GM12878 (cell line): ENCODE measurements around the gene ABCA4.

ENCODE experiments used
- BHLHE40 ChIP-seq, 2 experiments: fragments of 450-650 bp in 1 of 2; IDR thresholded peaks; 2 replicates each; pipeline ENCODE4 v1.6.1; 2011 to 2017; ENCODE audit warnings: low read depth in 2 of 2, borderline replicate concordance in 1 of 2, improper control_type of control experiment in 1 of 2, low read length in 1 of 2, mild to moderate bottlenecking in 1 of 2
- CHD2 ChIP-seq: IDR thresholded peaks from 2 replicates; pipeline ENCODE4 v1.6.1; 2011; ENCODE audit warnings: low read depth, low read length, improper control_type of control experiment, borderline replicate concordance
- EZH2 ChIP-seq: IDR thresholded peaks from 2 replicates; pipeline ENCODE4 v1.6.1; 2012; ENCODE audit warnings: low read depth, mild to moderate bottlenecking, control low read depth, inconsistent platforms, low read length, borderline replicate concordance; ENCODE audit not compliant: control insufficient read depth
- HDAC2 ChIP-seq: fragments of 200-600 bp; sonication (generic); IDR thresholded peaks from 2 replicates; pipeline ENCODE4 v1.6.1; 2017
- MLLT1 ChIP-seq: fragments of 450-650 bp; IDR thresholded peaks from 2 replicates; pipeline ENCODE4 v1.6.1; 2016; ENCODE audit warnings: mild to moderate bottlenecking
- NR2F1 ChIP-seq: fragments of 450-650 bp; conservative IDR thresholded peaks from 2 replicates; pipeline ENCODE4 v1.6.1; 2017; ENCODE audit warnings: mild to moderate bottlenecking
- PKNOX1 ChIP-seq: fragments of 450-650 bp; IDR thresholded peaks from 2 replicates; pipeline ENCODE4 v1.6.1; 2016; ENCODE audit warnings: mild to moderate bottlenecking
- POLR2A ChIP-seq: IDR thresholded peaks from 2 replicates; pipeline ENCODE4 v1.6.1; 2011; ENCODE audit warnings: low read depth, mild to moderate bottlenecking, low read length
- POLR2AphosphoS5 ChIP-seq: IDR thresholded peaks from 2 replicates; pipeline ENCODE4 v1.6.1; 2011; ENCODE audit warnings: mild to moderate bottlenecking, low read length, inconsistent platforms
- SMC3 ChIP-seq: IDR thresholded peaks from 2 replicates; pipeline ENCODE4 v1.6.1; 2011; ENCODE audit warnings: low read length, improper control_type of control experiment, borderline replicate concordance
- ZBTB33 ChIP-seq: fragments of 450-650 bp; IDR thresholded peaks from 2 replicates; pipeline ENCODE4 v1.6.1; 2017; ENCODE audit warnings: mild to moderate bottlenecking

- no peak for TF ChIP-seq CHD2
- no peak for TF ChIP-seq EZH2
- no peak for TF ChIP-seq POLR2A
- no peak for TF ChIP-seq HDAC2
- no peak for TF ChIP-seq BHLHE40 (IDR thresholded peaks at IDR 0.05; ENCODE audit: borderline replicate concordance in 1 of 2, low read depth in 2 of 2, low read length in 1 of 2)
- TF ChIP-seq ZBTB33, result no peak
- TF ChIP-seq POLR2AphosphoS5, result no peak
- TF ChIP-seq SMC3, result no peak
- TF ChIP-seq PKNOX1, result no peak
- TF ChIP-seq NR2F1, result no peak
- no peak for TF ChIP-seq MLLT1
Measured at GRCh38 chr1:94104127-94104684, 16.7 kb downstream of the ABCA4 start.
